H9 (cell line): Measurements from ENCODE around the gene MIS12. TPM values are rescaled to one million over a fixed set of nuclear protein-coding genes. Genes with fewer than 3 reads are reported as not detected.

Source experiments
- DNase-seq: peaks from one replicate; pipeline ENCODE4 v3.0.0-alpha.2; 2017
- H2AFZ ChIP-seq: one replicate; pipeline ENCODE4 v1.6.1; 2013; ENCODE audit warnings: mild to moderate bottlenecking, low read length, control low read depth, moderate library complexity
- H2AK5ac ChIP-seq: 2 replicates; pipeline ENCODE4 v1.6.1; 2013; ENCODE audit warnings: low read length, control low read depth, mixed read lengths; ENCODE audit not compliant: insufficient read length
- H2BK120ac ChIP-seq: one replicate; pipeline ENCODE4 v1.6.1; 2013; ENCODE audit warnings: low read depth, mild to moderate bottlenecking, low read length, control low read depth, inconsistent platforms; ENCODE audit not compliant: poor library complexity, severe bottlenecking
- H2BK12ac ChIP-seq: 2 replicates; pipeline ENCODE4 v1.6.1; 2013; ENCODE audit warnings: low read length, control low read depth, mixed read lengths, low read depth; ENCODE audit not compliant: insufficient read length
- H2BK15ac ChIP-seq: 2 replicates; pipeline ENCODE4 v1.6.1; 2013; ENCODE audit warnings: low read depth, low read length, control low read depth
- H2BK20ac ChIP-seq: one replicate; pipeline ENCODE4 v1.6.1; 2013; ENCODE audit warnings: low read depth, mild to moderate bottlenecking, low read length, control low read depth, inconsistent platforms; ENCODE audit not compliant: poor library complexity, severe bottlenecking
- H2BK5ac ChIP-seq: 2 replicates; pipeline ENCODE4 v1.6.1; 2013; ENCODE audit warnings: low read length, control low read depth, mixed read lengths; ENCODE audit not compliant: insufficient read length
- H3K14ac ChIP-seq: 2 replicates; pipeline ENCODE4 v1.6.1; 2013; ENCODE audit warnings: low read length, control low read depth; ENCODE audit not compliant: insufficient read depth
- H3K18ac ChIP-seq: 2 replicates; pipeline ENCODE4 v1.6.1; 2013; ENCODE audit warnings: low read depth, mild to moderate bottlenecking, mixed read lengths, low read length, control low read depth; ENCODE audit not compliant: insufficient read length
- H3K23ac ChIP-seq: 2 replicates; pipeline ENCODE4 v1.6.1; 2013; ENCODE audit warnings: low read length, control low read depth, mixed read lengths, low read depth; ENCODE audit not compliant: insufficient read length
- H3K23me2 ChIP-seq: 2 replicates; pipeline ENCODE4 v1.6.1; 2013; ENCODE audit warnings: low read depth, mild to moderate bottlenecking, mixed read lengths, low read length, control low read depth; ENCODE audit not compliant: insufficient read length, poor library complexity, severe bottlenecking
- H3K27ac ChIP-seq: 2 replicates; pipeline ENCODE4 v1.5.1; 2013; ENCODE audit warnings: low read length, control low read depth, mixed read lengths, low read depth; ENCODE audit not compliant: insufficient read length
- H3K27me3 ChIP-seq: 2 replicates; pipeline ENCODE4 v1.6.1; 2013; ENCODE audit warnings: low read length, control low read depth, inconsistent platforms; ENCODE audit not compliant: insufficient read depth
- H3K4ac ChIP-seq: 2 replicates; pipeline ENCODE4 v1.6.1; 2013; ENCODE audit warnings: low read depth, mild to moderate bottlenecking, control low read depth, inconsistent platforms, low read length, moderate library complexity
- H3K4me1 ChIP-seq: 2 replicates; pipeline ENCODE4 v1.6.1; 2013; ENCODE audit warnings: low read length, control low read depth, inconsistent platforms; ENCODE audit not compliant: insufficient read depth
- H3K4me2 ChIP-seq: 2 replicates; pipeline ENCODE4 v1.6.1; 2013; ENCODE audit warnings: low read length, control low read depth, mixed read lengths; ENCODE audit not compliant: insufficient read length, insufficient read depth
- H3K56ac ChIP-seq: 2 replicates; pipeline ENCODE4 v1.6.1; 2013; ENCODE audit warnings: low read depth, mild to moderate bottlenecking, mixed read lengths, low read length, control low read depth; ENCODE audit not compliant: insufficient read length
- H3K79me1 ChIP-seq: 2 replicates; pipeline ENCODE4 v1.6.1; 2013; ENCODE audit warnings: low read depth, mild to moderate bottlenecking, moderate library complexity, low read length, control low read depth, inconsistent platforms; ENCODE audit not compliant: insufficient read depth, poor library complexity, severe bottlenecking
- H3K79me2 ChIP-seq: 2 replicates; pipeline ENCODE4 v1.6.1; 2013; ENCODE audit warnings: low read length, control low read depth, inconsistent platforms; ENCODE audit not compliant: insufficient read depth
- H3K9ac ChIP-seq: 2 replicates; pipeline ENCODE4 v1.6.1; 2013; ENCODE audit warnings: low read length, control low read depth, mixed read lengths; ENCODE audit not compliant: insufficient read length; ENCODE audit errors: extremely low read depth
- H3K9me3 ChIP-seq: one replicate; pipeline ENCODE4 v1.6.1; 2013; ENCODE audit warnings: low read depth, low read length, inconsistent platforms; ENCODE audit not compliant: control insufficient read depth
- H3T11ph ChIP-seq: one replicate; pipeline ENCODE4 v1.6.1; 2013; ENCODE audit warnings: mild to moderate bottlenecking, low read length, control low read depth, inconsistent platforms
- H4K20me1 ChIP-seq: one replicate; pipeline ENCODE4 v1.6.1; 2013; ENCODE audit not compliant: control insufficient read depth, insufficient read length, insufficient read depth
- H4K5ac ChIP-seq: 2 replicates; pipeline ENCODE4 v1.6.1; 2013; ENCODE audit warnings: low read depth, mild to moderate bottlenecking, mixed read lengths, low read length, control low read depth; ENCODE audit not compliant: insufficient read length
- H4K8ac ChIP-seq: replicated peaks from 2 replicates; pipeline ENCODE4 v1.6.1; 2013; ENCODE audit warnings: low read length, control low read depth, mixed read lengths, low read depth; ENCODE audit not compliant: insufficient read length
- H4K91ac ChIP-seq: 2 replicates; pipeline ENCODE4 v1.6.1; 2013; ENCODE audit warnings: low read depth, mild to moderate bottlenecking, moderate library complexity, mixed read lengths, low read length, control low read depth; ENCODE audit not compliant: insufficient read length
- H3K27ac Mint-ChIP-seq, 3 experiments: 2 replicates in 2 of 3; 3 replicates in 1 of 3; pipeline ENCODE4 v1.8.0; 2020 to 2021; ENCODE audit warnings: mixed read lengths in 3 of 3, mild to moderate bottlenecking in 1 of 3, moderate library complexity in 1 of 3
- H3K27me3 Mint-ChIP-seq: 2 replicates; pipeline ENCODE4 v1.8.0; 2021; ENCODE audit warnings: low read depth, mild to moderate bottlenecking, moderate library complexity, mixed read lengths
- H3K36me3 Mint-ChIP-seq, 3 experiments: 2 replicates in 2 of 3; 3 replicates in 1 of 3; pipeline ENCODE4 v1.8.0; 2020 to 2021; ENCODE audit warnings: low read depth in 3 of 3, mixed read lengths in 3 of 3; ENCODE audit not compliant: insufficient read depth in 1 of 3
- H3K4me1 Mint-ChIP-seq, 2 experiments: 2 replicates each; pipeline ENCODE4 v1.8.0; 2020; ENCODE audit warnings: mixed read lengths in 2 of 2
- H3K4me3 Mint-ChIP-seq, 2 experiments: 2 replicates in 1 of 2; 3 replicates in 1 of 2; pipeline ENCODE4 v1.8.0; 2020 to 2021; ENCODE audit warnings: mild to moderate bottlenecking in 2 of 2, mixed read lengths in 2 of 2, moderate library complexity in 1 of 2
- H3K9me3 Mint-ChIP-seq, 2 experiments: 2 replicates in 1 of 2; 3 replicates in 1 of 2; pipeline ENCODE4 v1.8.0; 2020; ENCODE audit warnings: mild to moderate bottlenecking in 2 of 2, mixed read lengths in 2 of 2, moderate library complexity in 1 of 2
- CTCF ChIP-seq: fragments of 200-600 bp; sonication (generic); conservative IDR thresholded peaks from 3 replicates; pipeline ENCODE4 v1.8.0; 2021; ENCODE audit warnings: antibody characterized with exemption, mild to moderate bottlenecking
- WGBS: extraction: QIAGEN DNeasy Blood & Tissue Kit; methylation state at CpG from one replicate; pipeline ENCODE4 v1.1.7; 2013; ENCODE audit warnings: missing lambda C conversion rate, low lambda C conversion rate, mixed read lengths; ENCODE audit not compliant: insufficient read length; ENCODE audit errors: extremely low coverage; 5-methylcytosine and 5-hydroxymethylcytosine counted together
- total RNA-seq: library from RNA; stranded (reverse); gene quantifications from 2 replicates; pipeline ENCODE4 v1.2.1, GENCODE V29; 2021

Gene MIS12
- total RNA-seq, 1 experiment from 2014 or later = 30.7 TPM

- Histone ChIP-seq H2BK5ac (no peak overlapping the region), H3K9ac (no peak overlapping the region), H2BK120ac (no peak overlapping the region), H2BK20ac (no peak overlapping the region), H3K18ac (no peak overlapping the region), H3K4me2 (no peak overlapping the region), H2BK12ac (no peak overlapping the region), H3K4ac (no peak overlapping the region), H4K20me1 (no peaks in the 10 kb centered on the region), H3T11ph (no peak overlapping the region), H3K79me1 (no peaks in the 10 kb centered on the region), H3K23ac (no peak overlapping the region), H3K79me2 (peaks cover 8% of the 10 kb centered on the region; the same call in 1 of the 2 replicates), H3K27ac (no peak overlapping the region), H4K5ac (no peak overlapping the region), H3K56ac (no peak overlapping the region), H3K9me3 (no peaks in the 10 kb centered on the region), H2AFZ (no peak overlapping the region), H4K91ac (no peak overlapping the region), H2AK5ac (no peak overlapping the region), H2BK15ac (no peak overlapping the region), H3K23me2 (peaks cover 9% of the 10 kb centered on the region), H3K4me1 (no peaks in the 10 kb centered on the region), H3K14ac (no peak overlapping the region), H3K27me3 (no peaks in the 10 kb centered on the region), H4K8ac (no peak overlapping the region)
- no peaks in the 10 kb centered on the region for H3K9me3 Mint-ChIP-seq
- no peak overlapping the region for H3K4me3 Mint-ChIP-seq
- H3K27me3 Mint-ChIP-seq = no peaks in the 10 kb centered on the region; the same call in 1 of the 2 replicates
- TF ChIP-seq CTCF = no peak
- DNase-seq = no peak
- H3K27ac Mint-ChIP-seq = no peak overlapping the region
- peaks cover 0 to 5% of the 10 kb centered on the region in 2 experiments; a peak in 2 of 4 replicates for H3K4me1 Mint-ChIP-seq
- H3K36me3 Mint-ChIP-seq = peaks cover 17 to 42% (median 32%) of the 10 kb centered on the region in 3 experiments
- no CpG with 5 or more reads among the region's 3 CpGs for WGBS
These were observed 13.9 kb upstream of the MIS12 start for GRCh38 chr17:5472511-5472910.
